HG03575 (cell line): ENCODE data around the gene GSG1L.

ENCODE experiments used
- ATAC-seq: cut with Tn5 transposase; IDR thresholded peaks from one replicate; pipeline ENCODE4 v1.9.1; 2021; ENCODE audit not compliant: unreplicated experiment, insufficient number of reproducible peaks, low FRiP score; ENCODE audit errors: extremely low read depth

Gene GSG1L

DNA sequence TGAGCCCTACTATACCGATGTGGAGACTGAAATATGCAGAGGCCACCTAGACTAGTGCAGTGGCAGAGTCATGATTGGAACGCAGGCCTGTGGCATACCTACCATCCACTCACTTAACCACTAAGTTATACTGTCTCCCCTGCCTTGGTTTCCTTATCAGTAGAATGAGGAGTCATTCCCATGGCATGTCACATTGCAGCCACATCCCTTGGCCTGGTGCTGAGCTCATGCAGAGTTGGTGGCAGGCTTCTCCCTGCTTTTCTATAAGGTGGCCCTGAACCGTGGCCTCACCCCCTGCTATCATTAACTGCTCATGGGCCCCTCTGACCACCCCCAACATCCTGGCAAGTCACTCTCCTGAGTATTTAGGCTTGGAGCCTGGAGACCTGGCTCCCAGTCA lies 301.1 kb downstream of the GSG1L start:
- ATAC-seq = no peak

GRCh38 chr16:27761816-27762215 lies 301.7 kb downstream of the GSG1L start:
- no peak for ATAC-seq

DNA sequence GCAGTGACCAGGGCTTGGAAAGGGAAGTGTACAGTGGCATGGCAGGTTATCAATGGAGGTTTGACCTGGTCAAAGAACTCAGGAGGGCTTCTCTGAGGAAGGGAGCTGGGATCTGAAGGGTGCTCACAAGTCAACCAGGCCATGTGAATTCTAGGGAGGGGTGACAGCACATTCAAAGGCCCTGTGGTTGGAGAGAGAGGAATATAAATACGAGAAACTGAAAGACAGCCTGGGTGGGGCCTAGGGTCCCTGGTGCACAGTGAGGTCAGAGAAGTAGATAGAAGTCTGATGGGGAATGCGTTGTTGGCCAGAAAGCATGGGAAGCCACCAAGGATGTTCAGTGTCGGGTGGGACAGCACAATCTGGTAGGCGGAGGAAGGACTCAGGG lies 302.7 kb downstream of the GSG1L start:
- ATAC-seq = no peak

GRCh38 chr16:27759967-27760788 lies 303.3 kb downstream of the GSG1L start:
- no peak for ATAC-seq

GRCh38 chr16:27759301-27759871 lies 304.1 kb downstream of the GSG1L start:
- ATAC-seq = no peak

DNA sequence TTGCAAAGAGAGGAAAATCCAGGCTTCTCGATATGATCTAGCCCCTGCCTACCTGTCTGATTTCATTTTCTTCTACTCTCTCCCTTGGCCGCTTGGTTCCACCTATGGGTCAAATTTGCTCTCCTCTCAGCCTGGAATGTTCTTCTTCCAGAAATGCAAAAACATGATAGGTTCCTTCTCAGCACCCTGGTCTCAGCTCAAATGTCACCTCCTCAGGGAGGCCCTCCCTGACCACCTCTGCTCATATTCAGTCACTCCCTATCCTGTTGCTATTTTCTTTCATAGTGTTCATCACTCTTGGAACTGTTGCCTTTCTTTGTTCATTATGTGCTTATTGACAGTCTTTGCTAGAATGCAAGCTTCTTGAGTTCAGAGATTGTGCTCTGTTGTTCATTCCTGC lies 305.0 kb downstream of the GSG1L start:
- ATAC-seq = no peak

DNA sequence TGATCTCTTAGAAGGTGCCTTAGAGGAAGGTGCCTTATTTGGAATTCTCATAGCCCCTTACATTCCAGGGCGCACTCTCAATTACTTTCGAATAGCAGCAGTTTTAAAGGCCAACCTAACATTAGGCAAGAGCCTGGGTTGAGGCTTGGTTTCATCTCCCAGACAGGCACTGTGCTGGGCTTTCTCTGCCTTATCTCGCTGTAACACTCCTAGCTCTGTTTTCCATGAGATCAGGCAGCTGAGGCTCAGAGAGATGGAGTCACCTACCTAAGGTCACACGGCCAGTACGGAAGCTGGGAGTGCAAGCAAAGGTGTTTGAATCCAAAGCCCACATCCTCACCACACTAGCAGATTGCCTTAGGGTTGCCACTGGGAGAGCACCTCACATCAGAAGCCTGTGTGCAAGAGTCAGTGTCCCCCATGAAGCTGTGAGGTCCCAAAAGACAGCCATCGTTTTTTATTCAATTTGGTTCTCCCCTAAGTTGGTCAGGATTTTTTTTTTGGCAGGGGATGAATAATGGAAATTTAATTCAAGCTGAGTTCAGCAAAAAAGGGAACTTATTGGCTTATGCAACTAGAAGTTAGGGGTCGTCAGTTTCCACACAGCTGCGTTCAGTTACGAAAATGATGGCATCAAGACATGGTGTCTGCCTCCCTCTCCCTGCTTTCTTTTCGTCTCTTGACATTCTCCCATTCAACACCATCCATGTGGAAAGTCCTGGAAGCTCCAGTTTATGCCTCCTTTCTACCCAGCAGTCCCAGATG lies 307.1 kb downstream of the GSG1L start:
- no peak for ATAC-seq

DNA sequence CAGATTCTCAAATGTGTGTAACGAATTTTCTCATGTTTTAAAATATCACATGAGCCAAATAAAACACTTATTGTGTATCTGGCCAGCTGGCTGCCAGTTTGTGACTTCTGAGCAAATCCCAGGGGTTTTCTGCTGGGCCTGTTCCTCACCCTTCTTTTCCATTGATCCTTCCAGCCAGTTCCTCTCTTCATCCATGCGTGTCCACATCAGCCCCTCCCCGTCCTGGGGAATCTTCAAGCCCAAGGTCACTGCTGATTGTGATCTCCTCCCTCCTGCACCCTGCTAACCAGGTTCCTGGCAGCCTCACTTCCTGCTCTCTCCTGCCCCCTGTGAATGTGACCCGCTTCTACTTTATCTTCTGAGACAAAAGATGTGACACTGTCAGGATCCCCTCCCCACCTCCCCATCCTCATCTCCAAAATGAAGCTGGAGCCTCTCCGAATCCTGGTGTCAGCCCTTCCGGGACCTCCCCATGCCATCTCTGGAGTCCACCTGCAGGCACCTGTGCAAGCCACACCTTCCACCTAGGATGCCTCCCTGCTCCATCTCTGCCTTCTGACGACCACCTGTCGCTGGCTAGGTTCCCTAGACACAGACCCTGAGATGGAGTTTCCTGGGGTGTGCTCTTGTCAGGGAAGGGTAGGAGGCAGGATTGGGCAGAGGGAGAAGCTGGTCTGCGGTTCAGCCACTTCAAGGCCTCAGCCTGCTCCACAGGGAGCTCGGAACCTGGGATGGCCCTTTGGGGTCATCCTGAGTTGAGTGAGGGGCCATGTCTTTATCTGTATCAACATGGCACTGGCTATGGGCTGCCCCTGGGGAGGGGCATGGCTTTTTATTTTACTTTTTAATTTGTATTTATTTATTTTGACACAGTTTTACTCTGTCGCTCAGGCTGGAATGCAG lies 308.5 kb downstream of the GSG1L start:
- no peak for ATAC-seq

- no peak for ATAC-seq
Measured at GRCh38 chr16:27753563-27753962, 310.0 kb downstream of the GSG1L start.

DNA sequence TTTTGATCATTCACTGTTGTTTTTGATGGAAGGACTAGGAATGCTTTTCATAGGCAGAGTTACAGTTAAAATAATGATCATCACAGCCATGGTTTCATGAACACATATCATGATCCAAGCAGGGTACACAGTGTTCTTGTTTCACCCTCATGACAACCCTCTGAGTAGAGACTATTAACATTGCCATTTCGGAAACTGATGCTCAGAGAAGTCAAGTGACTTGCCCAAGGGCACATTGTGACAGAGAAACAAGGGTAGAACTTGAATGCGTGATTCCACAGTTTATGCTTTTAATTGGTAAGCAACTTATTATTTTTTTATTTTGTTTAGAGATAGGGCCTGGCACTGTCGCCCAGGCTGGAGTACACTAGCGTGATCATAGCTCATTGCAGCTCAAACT lies 311.3 kb downstream of the GSG1L start:
- no peak for ATAC-seq

DNA sequence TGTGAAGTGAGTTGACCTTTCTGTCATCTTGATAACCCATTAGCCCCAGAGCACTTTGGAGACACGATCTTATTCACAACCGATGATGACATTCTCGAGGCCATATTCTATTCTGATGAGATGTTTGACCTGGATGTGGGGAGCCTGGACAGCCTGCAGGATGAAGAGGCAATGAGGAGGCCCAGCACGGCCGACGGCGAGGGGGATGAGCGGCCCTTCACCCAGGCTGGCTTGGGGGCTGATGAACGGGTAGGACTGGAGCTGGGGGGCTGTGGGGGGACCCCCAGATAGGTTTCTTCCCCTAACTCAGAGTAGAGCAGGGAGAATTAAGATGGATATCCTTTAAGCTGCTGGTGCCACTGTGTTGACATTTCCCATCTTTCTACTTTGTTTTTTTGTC lies 311.8 kb downstream of the GSG1L start:
- ATAC-seq = no peak

- no peak for ATAC-seq
Measured at GRCh38 chr16:27751233-27751632, 312.3 kb downstream of the GSG1L start.

DNA sequence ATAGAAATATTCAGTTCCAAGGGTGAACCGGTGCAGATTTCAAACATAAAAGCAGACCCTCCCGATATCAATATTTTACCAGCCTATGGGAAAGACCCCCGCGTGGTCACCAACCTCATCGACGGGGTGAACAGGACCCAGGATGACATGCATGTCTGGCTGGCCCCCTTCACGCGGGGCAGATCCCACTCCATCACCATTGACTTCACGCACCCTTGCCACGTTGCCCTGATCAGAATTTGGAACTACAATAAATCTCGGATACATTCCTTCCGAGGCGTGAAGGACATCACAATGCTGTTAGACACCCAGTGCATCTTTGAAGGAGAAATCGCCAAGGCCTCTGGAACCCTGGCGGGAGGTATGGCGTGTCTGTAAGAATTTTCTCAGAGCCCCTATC lies 313.6 kb downstream of the GSG1L start:
- ATAC-seq = no peak

GRCh38 chr16:27749547-27749875 lies 314.0 kb downstream of the GSG1L start:
- ATAC-seq = no peak

GRCh38 chr16:27748868-27749546 lies 314.5 kb downstream of the GSG1L start:
- ATAC-seq = no peak

DNA sequence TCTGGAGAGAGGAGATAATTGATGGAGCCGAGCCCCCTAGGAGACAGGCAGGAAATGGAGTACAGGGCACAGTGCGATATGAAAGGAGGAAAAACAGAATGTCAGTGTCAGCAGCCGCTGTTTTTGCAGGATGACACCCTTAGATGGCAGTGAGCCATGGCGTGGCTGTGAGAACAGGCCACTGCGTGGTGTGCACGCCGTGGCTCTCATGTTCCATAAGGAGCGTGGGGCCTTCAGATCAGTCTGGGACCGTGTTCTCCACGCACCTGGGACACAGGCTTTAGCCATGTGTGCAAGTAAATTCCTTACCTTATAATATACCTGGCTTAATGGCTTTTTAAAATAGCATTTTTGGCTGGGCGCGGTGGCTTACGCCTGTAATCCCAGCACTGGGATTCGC lies 315.6 kb downstream of the GSG1L start:
- ATAC-seq = no peak

DNA sequence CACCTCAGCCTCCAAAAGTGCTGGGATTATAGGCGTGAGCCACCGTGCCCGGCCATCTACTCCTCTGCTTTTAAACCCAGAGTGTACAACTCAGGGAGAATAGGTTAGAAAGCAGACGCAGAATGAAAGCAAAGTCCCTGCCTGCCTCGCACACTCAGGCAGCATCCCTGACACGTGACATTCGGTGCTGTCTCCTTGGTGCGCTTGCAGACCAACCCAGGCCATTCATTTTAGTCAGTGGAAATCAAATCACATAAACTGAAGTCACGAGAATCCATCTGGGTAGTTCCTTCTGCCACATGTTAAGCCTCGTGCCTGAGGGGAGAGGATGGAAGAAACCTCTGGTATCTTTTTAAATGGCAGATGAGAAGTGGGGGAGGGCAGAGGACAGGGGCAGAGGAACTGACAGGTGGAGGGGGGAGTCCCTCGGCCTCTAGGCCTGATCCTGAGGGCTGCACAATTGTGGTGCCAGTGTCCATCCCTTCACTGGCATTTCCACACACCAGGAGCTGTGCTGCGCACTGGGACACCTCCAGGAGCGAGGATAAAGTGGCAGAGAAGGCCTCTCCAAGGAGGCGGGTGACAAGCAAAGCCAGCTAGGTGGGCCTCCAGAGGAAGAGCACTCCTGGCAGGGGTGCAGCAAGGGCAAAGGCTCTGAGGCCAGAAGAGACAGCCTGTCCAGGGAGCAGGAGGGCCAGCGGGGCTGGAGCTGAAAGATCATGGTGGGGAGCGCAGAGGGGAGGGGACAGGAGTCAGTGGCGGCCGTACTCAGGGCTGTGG lies 317.2 kb downstream of the GSG1L start:
- no peak for ATAC-seq

GRCh38 chr16:27745348-27745747 lies 318.2 kb downstream of the GSG1L start:
- no peak for ATAC-seq
